DOHH2 (cell line): ENCODE results near the gene MISP.

ENCODE experiments used
- EZH2phosphoT487 ChIP-seq: fragments of 200-600 bp; sonication (generic); IDR thresholded peaks from 2 replicates; pipeline ENCODE4 v1.6.1; 2017; ENCODE audit warnings: borderline replicate concordance, mild to moderate bottlenecking, antibody characterized with exemption, low read length, moderate library complexity, mixed read lengths
- TF ChIP-seq, protein P1 (sequence below): fragments of 200-600 bp; sonication (generic); IDR thresholded peaks from one replicate; pipeline ENCODE4 v1.5.1; 2014; ENCODE audit warnings: antibody characterized with exemption, mild to moderate bottlenecking, low read depth, low read length; ENCODE audit not compliant: poor library complexity, severe bottlenecking

- TF ChIP-seq, protein P1, sequence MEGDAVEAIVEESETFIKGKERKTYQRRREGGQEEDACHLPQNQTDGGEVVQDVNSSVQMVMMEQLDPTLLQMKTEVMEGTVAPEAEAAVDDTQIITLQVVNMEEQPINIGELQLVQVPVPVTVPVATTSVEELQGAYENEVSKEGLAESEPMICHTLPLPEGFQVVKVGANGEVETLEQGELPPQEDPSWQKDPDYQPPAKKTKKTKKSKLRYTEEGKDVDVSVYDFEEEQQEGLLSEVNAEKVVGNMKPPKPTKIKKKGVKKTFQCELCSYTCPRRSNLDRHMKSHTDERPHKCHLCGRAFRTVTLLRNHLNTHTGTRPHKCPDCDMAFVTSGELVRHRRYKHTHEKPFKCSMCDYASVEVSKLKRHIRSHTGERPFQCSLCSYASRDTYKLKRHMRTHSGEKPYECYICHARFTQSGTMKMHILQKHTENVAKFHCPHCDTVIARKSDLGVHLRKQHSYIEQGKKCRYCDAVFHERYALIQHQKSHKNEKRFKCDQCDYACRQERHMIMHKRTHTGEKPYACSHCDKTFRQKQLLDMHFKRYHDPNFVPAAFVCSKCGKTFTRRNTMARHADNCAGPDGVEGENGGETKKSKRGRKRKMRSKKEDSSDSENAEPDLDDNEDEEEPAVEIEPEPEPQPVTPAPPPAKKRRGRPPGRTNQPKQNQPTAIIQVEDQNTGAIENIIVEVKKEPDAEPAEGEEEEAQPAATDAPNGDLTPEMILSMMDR, result no peak
- TF ChIP-seq EZH2phosphoT487, result no peak
These were observed 12.3 kb upstream of the MISP start for GRCh38 chr19:738509-739128.
